K562 (cell line): ENCODE data around the gene ARF4. TPM values are rescaled to one million over a fixed set of nuclear protein-coding genes. Genes with fewer than 3 reads are reported as not detected.
A peak's percentile ranks its signal among the peaks of the same experiment; 100 is the strongest.

Experiments used
- ATAC-seq: fragments of 200-7000 bp; cut with Tn5 transposase; 3 replicates; pipeline ENCODE4 v1.9.1; 2020; ENCODE audit warnings: moderate library complexity
- BruUV-seq: library from RNA; stranded (reverse); fragments of 400-500 nt; replicated peaks from 2 replicates; lab custom pipeline; 2021; lab: Mats Ljungman, UMichigan
- CTCF ChIA-PET: fragments of 300-600 bp; formaldehyde crosslinking; extraction: SDS; loops from one replicate; lab custom pipeline; 2021; ENCODE audit warnings: low intra/inter-chr PET ratio; lab: Yijun Ruan, JAX
- POLR2A ChIA-PET: fragments of 300-600, 350-650 bp; sonication (Branson Sonifier 250); formaldehyde crosslinking; extraction: SDS; loops from one replicate; lab custom pipeline; 2021; ENCODE audit warnings: antibody characterized with exemption, inconsistent platforms; lab: Yijun Ruan, JAX
- DNase-seq, 4 experiments: peaks; one replicate each; pipeline versions ENCODE4 v3.0.0 to v3.0.0-alpha.2; 2011 to 2018; ENCODE audit warnings: low spot score in 3 of 4, mixed read lengths in 3 of 4; ENCODE audit errors: extremely low read depth in 1 of 4
- FAIRE-seq: peaks from 2 replicates; lab custom pipeline; 2011; peaks lifted over from hg19 to GRCh38; lab: Jason Lieb, UNC
- H2AFZ ChIP-seq: 2 replicates; pipeline ENCODE4 v1.6.0; 2011; ENCODE audit warnings: low read depth, low read length, control low read depth, inconsistent platforms
- H3K27ac ChIP-seq: fragments of 200-600 bp; 3 replicates; pipeline ENCODE4 v1.8.0; 2011; ENCODE audit warnings: low read depth, mild to moderate bottlenecking, control low read depth, inconsistent platforms, low read length, moderate library complexity, mixed read lengths; ENCODE audit errors: extremely low read depth
- H3K27me3 ChIP-seq, 2 experiments: fragments of 300-600 bp in 1 of 2; 2 replicates in 1 of 2; 3 replicates in 1 of 2; pipeline versions ENCODE4 v1.6.0 to v1.8.0; 2011; ENCODE audit warnings: inconsistent platforms in 2 of 2, low read length in 2 of 2, mild to moderate bottlenecking in 1 of 2, mixed read lengths in 1 of 2, moderate library complexity in 1 of 2; ENCODE audit not compliant: control insufficient read depth in 2 of 2, insufficient read depth in 2 of 2
- H3K36me3 ChIP-seq: fragments of 300-600 bp; 3 replicates; pipeline ENCODE4 v1.8.0; 2011; ENCODE audit warnings: mild to moderate bottlenecking, low read length, inconsistent platforms; ENCODE audit not compliant: control insufficient read depth, insufficient read depth
- H3K4me1 ChIP-seq, 2 experiments: fragments of 200-600 bp in 1 of 2; replicated peaks in 1 of 2; 2 replicates in 1 of 2; 3 replicates in 1 of 2; pipeline versions ENCODE4 v1.5.1 to v1.8.0; 2011; ENCODE audit warnings: inconsistent platforms in 2 of 2, low read length in 2 of 2, mild to moderate bottlenecking in 1 of 2, mixed read lengths in 1 of 2, moderate library complexity in 1 of 2; ENCODE audit not compliant: control insufficient read depth in 2 of 2, insufficient read depth in 2 of 2
- H3K4me2 ChIP-seq: 2 replicates; pipeline ENCODE4 v1.6.1; 2011; ENCODE audit warnings: low read length, control low read depth, inconsistent platforms, mixed read lengths; ENCODE audit not compliant: insufficient read depth
- H3K4me3 ChIP-seq: fragments of 200-600 bp; sonication (generic), shearing (Covaris generic); 2 replicates; pipeline ENCODE4 v1.5.1; 2016; ENCODE audit warnings: control low read depth, inconsistent platforms
- H3K79me2 ChIP-seq: fragments of 200-600 bp; 3 replicates; pipeline ENCODE4 v1.8.0; 2011; ENCODE audit warnings: low read length, inconsistent platforms; ENCODE audit not compliant: control insufficient read depth, insufficient read depth
- H3K9ac ChIP-seq, 2 experiments: 2 replicates each; pipeline versions ENCODE4 v1.6.0 to v1.6.1; 2011; ENCODE audit warnings: low read depth in 2 of 2, low read length in 2 of 2, control low read depth in 1 of 2, inconsistent platforms in 1 of 2, mild to moderate bottlenecking in 1 of 2, mixed read lengths in 1 of 2; ENCODE audit not compliant: insufficient read depth in 1 of 2
- H3K9me1 ChIP-seq: one replicate; pipeline ENCODE4 v1.6.0; 2011; ENCODE audit warnings: inconsistent platforms, mild to moderate bottlenecking, low read length, moderate library complexity; ENCODE audit not compliant: control insufficient read depth, insufficient read depth
- H3K9me3 ChIP-seq: replicated peaks from 2 replicates; pipeline ENCODE4 v1.5.1; 2011; ENCODE audit warnings: low read depth, low read length, inconsistent platforms; ENCODE audit not compliant: control insufficient read depth, insufficient read depth
- H4K20me1 ChIP-seq: replicated peaks from 2 replicates; pipeline ENCODE4 v1.6.1; 2011; ENCODE audit warnings: low read length, inconsistent platforms, mixed read lengths; ENCODE audit not compliant: control insufficient read depth, insufficient read depth
- BACH1 ChIP-seq: fragments of 200-800 bp; sonication (Bioruptor generic); IDR thresholded peaks from 2 replicates; pipeline ENCODE4 v1.6.1; 2016; ENCODE audit warnings: missing genetic modification characterization, missing compliant biosample characterization
- DDX20 ChIP-seq: fragments of 450-650 bp; IDR thresholded peaks from 2 replicates; pipeline ENCODE4 v1.6.1; 2016; ENCODE audit warnings: missing genetic modification characterization, low read depth, mild to moderate bottlenecking, missing compliant biosample characterization, moderate library complexity
- FOSL1 ChIP-seq: fragments of 200-800 bp; sonication (Bioruptor generic); conservative IDR thresholded peaks from 2 replicates; pipeline ENCODE4 v1.6.1; 2016; ENCODE audit warnings: missing genetic modification characterization, missing compliant biosample characterization
- FOXJ2 ChIP-seq: fragments of 200-800 bp; sonication (Bioruptor generic); IDR thresholded peaks from 2 replicates; pipeline ENCODE4 v1.6.1; 2016; ENCODE audit warnings: missing genetic modification characterization, missing compliant biosample characterization
- HDAC2 ChIP-seq: fragments of 450-650 bp; IDR thresholded peaks from 2 replicates; pipeline ENCODE4 v1.6.1; 2016; ENCODE audit warnings: mild to moderate bottlenecking
- HOXB6 ChIP-seq: fragments of 250-450 bp; sonication (Bioruptor Pico); IDR thresholded peaks from 2 replicates; pipeline ENCODE4 v1.5.1; 2022; ENCODE audit warnings: mild to moderate bottlenecking, borderline replicate concordance
- OTX1 ChIP-seq: fragments of 450-650 bp; formaldehyde crosslinking; IDR thresholded peaks from 2 replicates; pipeline ENCODE4 v1.4.0; 2022; ENCODE audit warnings: mild to moderate bottlenecking
- PCBP2 ChIP-seq: fragments of 200-400 bp; formaldehyde crosslinking; IDR thresholded peaks from 2 replicates; pipeline ENCODE4 v1.6.1; 2018; ENCODE audit warnings: low read length, low read depth, mild to moderate bottlenecking, moderate library complexity; ENCODE audit not compliant: poor library complexity, severe bottlenecking
- POLR2H ChIP-seq: IDR thresholded peaks from 2 replicates; pipeline ENCODE4 v1.6.1; 2016; ENCODE audit warnings: missing genetic modification characterization, low read depth, mild to moderate bottlenecking, control low read depth, missing compliant biosample characterization, moderate library complexity
- RBFOX2 ChIP-seq: fragments of 200-400 bp; formaldehyde crosslinking; IDR thresholded peaks from 2 replicates; pipeline ENCODE4 v1.6.1; 2017; ENCODE audit warnings: low read depth, mild to moderate bottlenecking, low read length, moderate library complexity
- SREBF2 ChIP-seq: sonication (generic); formaldehyde crosslinking; IDR thresholded peaks from 2 replicates; pipeline ENCODE4 v1.4.0; 2020; ENCODE audit warnings: mild to moderate bottlenecking, missing genetic modification reagents
- ZNF444 ChIP-seq: fragments of 250-450 bp; sonication (Bioruptor Pico); IDR thresholded peaks from 2 replicates; pipeline ENCODE4 v1.4.0; 2020; ENCODE audit warnings: mild to moderate bottlenecking, moderate library complexity
- WGBS: fragments of 100-300 bp; shearing (Covaris generic); methylation state at CpG from one replicate; pipeline ENCODE4 v1.1.6; 2016; ENCODE audit warnings: low coverage, mixed read lengths; ENCODE audit not compliant: insufficient coverage; ENCODE audit errors: missing lambda C conversion rate; 5-methylcytosine and 5-hydroxymethylcytosine counted together
- in situ Hi-C: fragments of 300-500 bp; cut with MboI; formaldehyde crosslinking; loops from 4 replicates; pipeline ENCODE4 v1.15.0; 2018; ENCODE audit warnings: inconsistent platforms, mixed read lengths
- intact Hi-C: fragments of 100-400 bp; cut with micrococcal nuclease; formaldehyde crosslinking; loops from 2 replicates; pipeline ENCODE4 v1.14.2; 2022
- polyA plus RNA-seq, 8 experiments: library from polyadenylated mRNA; depleted of rRNA in 4 of 8; stranded (reverse) in 5 of 8; unstranded in 3 of 8; fragments of >200 nt; fragmentation: Nextera tagmentation in 2 of 8; fragmentation: Illumina TruSeq in 1 of 8; extraction: Ambion mirVana in 2 of 8; extraction: Trizol in 1 of 8; gene quantifications; 2 replicates each; pipeline versions ENCODE4 v1.2.1 to v1.2.3, GENCODE V29; 2011 to 2014; ENCODE audit warnings: inconsistent platforms in 1 of 8, missing spikeins in 1 of 8
- total RNA-seq, 7 experiments: library from RNA; depleted of rRNA in 6 of 7; stranded (reverse); fragments of >200 nt in 6 of 7; fragmentation: Illumina TruSeq in 2 of 7; extraction: Trizol in 2 of 7; gene quantifications; 2 replicates each; pipeline versions ENCODE4 v1.2.1 to v1.2.3, GENCODE V29; 2011 to 2021; ENCODE audit warnings: low replicate concordance in 1 of 7
- TF ChIP-seq, protein P1 (sequence below): fragments of 450-650 bp; IDR thresholded peaks from 2 replicates; pipeline ENCODE4 v1.7.0; 2016; ENCODE audit warnings: borderline replicate concordance

The ARF4 gene
- total and polyA plus RNA-seq, 9 of the 15 experiments (the other 6 are each of a cell fraction or from before 2014, with no cell fraction given): 41.1 to 273 (median 83.8) TPM

DNA sequence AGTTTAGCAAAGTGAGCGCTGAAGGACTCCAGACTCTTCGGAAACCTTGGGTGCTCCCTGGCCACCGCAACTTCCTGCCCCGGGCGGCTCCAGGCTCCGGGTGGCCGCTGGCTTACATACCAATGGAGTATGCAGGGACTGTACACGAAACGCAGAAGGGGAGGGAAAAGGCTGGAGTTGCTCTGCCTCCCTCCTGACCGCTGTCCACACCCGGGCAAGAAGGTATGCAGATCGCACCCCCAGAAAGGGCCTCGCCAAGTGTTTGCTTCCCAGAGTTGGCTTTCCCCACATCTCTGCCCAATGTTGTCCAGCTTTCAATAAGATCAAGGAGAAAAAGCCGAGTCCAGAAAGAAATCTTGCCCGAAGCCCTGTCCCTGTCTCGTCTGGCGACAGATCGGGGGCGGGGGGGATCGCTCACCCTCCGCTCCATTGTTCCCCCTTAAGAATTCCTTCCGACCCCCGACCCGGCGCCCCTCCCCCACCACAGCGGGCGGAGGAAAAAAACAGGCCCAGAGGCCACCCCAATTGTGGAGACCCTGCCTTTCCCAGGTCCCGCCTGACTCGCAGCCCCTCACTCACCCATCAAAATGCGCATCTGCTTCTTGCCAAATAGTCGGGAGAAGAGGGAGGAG, 533 bp downstream of the ARF4 start (continued):
- no peak for TF ChIP-seq PCBP2
- TF ChIP-seq BACH1: no peak
- no peak for TF ChIP-seq FOSL1 (tag)

DNA sequence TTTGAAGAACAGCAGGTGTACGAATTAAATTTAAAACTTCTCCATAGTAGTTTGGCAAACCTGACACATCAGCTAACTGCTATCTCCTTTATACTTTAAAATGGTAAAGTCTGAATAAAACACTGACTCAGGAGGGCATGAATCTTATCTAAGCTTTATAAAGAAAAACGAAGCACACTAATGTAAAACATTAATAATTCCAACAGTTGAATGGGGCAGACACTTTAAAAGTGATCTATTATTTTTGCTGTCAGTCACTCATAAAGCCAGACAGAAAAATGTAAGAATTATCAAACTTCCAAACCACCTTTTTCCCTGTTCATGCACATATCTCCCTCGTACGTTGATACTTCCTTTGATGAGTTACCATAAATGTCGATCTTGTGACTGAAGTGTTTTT, 2.6 kb downstream of the ARF4 start:
- peak overlapping the region; percentile 71 for H3K4me2 ChIP-seq
- POLR2A ChIA-PET: interaction anchor here (0.7 to 2.7 kb wide), 5 partner anchors 14 to 343 kb away, joined by 3 to 7 read pairs (median 3); no protein-coding TSS in a partner anchor
- in situ Hi-C loops: no loop called here
- TF ChIP-seq OTX1 (no peak), HDAC2 (no peak), FOXJ2 (no peak), HOXB6 (no peak), ZNF444 (no peak), SREBF2 (CRISPR knock-in tag) (no peak), DDX20 (no peak), POLR2H (0 out of 2 replicates have a peak, but pooled peaks have one; percentile 28), RBFOX2 (peak; percentile 46; the same call in 1 of the 2 replicates)
- TF ChIP-seq, protein P1, sequence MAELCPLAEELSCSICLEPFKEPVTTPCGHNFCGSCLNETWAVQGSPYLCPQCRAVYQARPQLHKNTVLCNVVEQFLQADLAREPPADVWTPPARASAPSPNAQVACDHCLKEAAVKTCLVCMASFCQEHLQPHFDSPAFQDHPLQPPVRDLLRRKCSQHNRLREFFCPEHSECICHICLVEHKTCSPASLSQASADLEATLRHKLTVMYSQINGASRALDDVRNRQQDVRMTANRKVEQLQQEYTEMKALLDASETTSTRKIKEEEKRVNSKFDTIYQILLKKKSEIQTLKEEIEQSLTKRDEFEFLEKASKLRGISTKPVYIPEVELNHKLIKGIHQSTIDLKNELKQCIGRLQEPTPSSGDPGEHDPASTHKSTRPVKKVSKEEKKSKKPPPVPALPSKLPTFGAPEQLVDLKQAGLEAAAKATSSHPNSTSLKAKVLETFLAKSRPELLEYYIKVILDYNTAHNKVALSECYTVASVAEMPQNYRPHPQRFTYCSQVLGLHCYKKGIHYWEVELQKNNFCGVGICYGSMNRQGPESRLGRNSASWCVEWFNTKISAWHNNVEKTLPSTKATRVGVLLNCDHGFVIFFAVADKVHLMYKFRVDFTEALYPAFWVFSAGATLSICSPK: no peak
- TF ChIP-seq, all 486 proteins: peak for 2
- CTCF ChIA-PET: no interaction called here
- H4K20me1 ChIP-seq: peaks cover 12% of the 10 kb centered on the region
- no peak for FAIRE-seq
- no peak overlapping the region for H2AFZ ChIP-seq
- peak overlapping the region in 1 of 2 experiments; percentile 60; a peak in 2 of 4 replicates for H3K9ac ChIP-seq
- intact Hi-C loops: no loop called here
- no peaks in the 10 kb centered on the region for H3K9me3 ChIP-seq
- H3K27me3 ChIP-seq: no peaks in the 10 kb centered on the region
- peaks cover 84% of the 10 kb centered on the region for H3K79me2 ChIP-seq
- peaks cover 34% of the 10 kb centered on the region; the same call in 1 of the 3 replicates for H3K36me3 ChIP-seq
- no peak for ATAC-seq
- H3K4me3 ChIP-seq: peak overlapping the region; percentile 85
- H3K4me1 ChIP-seq: peaks cover 5 to 12% of the 10 kb centered on the region in 2 experiments; a peak in 3 of 5 replicates
- 12% methylated on average over 5 of the region's 5 CpGs for WGBS
- no peak for DNase-seq
- BruUV-seq: no TSS peak
- no peaks in the 10 kb centered on the region for H3K9me1 ChIP-seq
- H3K27ac ChIP-seq: no peak overlapping the region; the same call in 2 of the 3 replicates
